SU-DHL-6 (cell line): ENCODE data around the gene CINP.

Experiments
- H2AFZ ChIP-seq: fragments of 200-600 bp; sonication (generic); 2 replicates; pipeline ENCODE4 v1.6.1; 2014; ENCODE audit warnings: low read depth, mild to moderate bottlenecking, moderate library complexity, mixed read lengths, antibody characterized with exemption, low read length; ENCODE audit not compliant: severe bottlenecking
- H3F3A ChIP-seq: fragments of 200-600 bp; shearing (Covaris generic); 2 replicates; pipeline ENCODE4 v1.6.0; 2016; ENCODE audit warnings: antibody characterized with exemption, mild to moderate bottlenecking; ENCODE audit not compliant: insufficient read depth
- H3K27ac ChIP-seq: fragments of 200-600 bp; sonication (generic); 2 replicates; pipeline ENCODE4 v1.5.1; 2016; ENCODE audit warnings: low read depth, mild to moderate bottlenecking, low read length, moderate library complexity, mixed read lengths
- H3K27me3 ChIP-seq: fragments of 200-600 bp; sonication (generic), shearing (Covaris generic); 2 replicates; pipeline ENCODE4 v1.6.0; 2014; ENCODE audit warnings: mild to moderate bottlenecking, low read length
- H3K36me3 ChIP-seq: fragments of 200-600 bp; sonication (generic); 2 replicates; pipeline ENCODE4 v1.6.1; 2014; ENCODE audit warnings: mild to moderate bottlenecking, low read length, mixed read lengths
- H3K4me2 ChIP-seq: fragments of 300-600, 200-600 bp; shearing (Covaris generic), sonication (generic); 2 replicates; pipeline ENCODE4 v1.6.0; 2014; ENCODE audit warnings: low read length, low read depth, mild to moderate bottlenecking; ENCODE audit not compliant: poor library complexity, severe bottlenecking
- H3K4me3 ChIP-seq: fragments of 200-600 bp; sonication (generic); 2 replicates; pipeline ENCODE4 v1.5.1; 2014; ENCODE audit warnings: antibody characterized with exemption, low read length, mild to moderate bottlenecking, mixed read lengths; ENCODE audit not compliant: insufficient read depth, poor library complexity, severe bottlenecking
- H3K79me2 ChIP-seq: fragments of 200-600 bp; sonication (generic); 2 replicates; pipeline ENCODE4 v1.6.1; 2014; ENCODE audit warnings: mild to moderate bottlenecking, low read length, moderate library complexity; ENCODE audit not compliant: insufficient read depth
- H3K9ac ChIP-seq: fragments of 200-600 bp; sonication (generic); 2 replicates; pipeline ENCODE4 v1.7.0; 2014; ENCODE audit warnings: mild to moderate bottlenecking, low read length
- H3K9me2 ChIP-seq: fragments of 200-600 bp; sonication (generic); replicated peaks from 2 replicates; pipeline ENCODE4 v1.6.1; 2014; ENCODE audit warnings: low read length; ENCODE audit not compliant: insufficient read depth
- H3K9me3 ChIP-seq: fragments of 200-600 bp; sonication (generic); 2 replicates; pipeline ENCODE4 v1.6.1; 2014; ENCODE audit warnings: low read length, mixed read lengths; ENCODE audit not compliant: insufficient read depth
- H4K20me1 ChIP-seq: fragments of 200-600 bp; sonication (generic); 2 replicates; pipeline ENCODE4 v1.6.1; 2014; ENCODE audit warnings: low read depth, mild to moderate bottlenecking, antibody characterized with exemption, low read length, moderate library complexity, mixed read lengths
- EZH2phosphoT487 ChIP-seq: fragments of 200-600 bp; sonication (generic), shearing (Covaris generic); conservative IDR thresholded peaks from 2 replicates; pipeline ENCODE4 v1.6.1; 2018; ENCODE audit warnings: mild to moderate bottlenecking, antibody characterized with exemption, low read length, moderate library complexity, mixed read lengths
- TF ChIP-seq, protein P1 (sequence below): fragments of 200-600 bp; sonication (generic); IDR thresholded peaks from one replicate; pipeline ENCODE4 v1.5.1; 2017; ENCODE audit warnings: antibody characterized with exemption, mild to moderate bottlenecking, low read length, moderate library complexity; ENCODE audit not compliant: insufficient read depth, poor library complexity, severe bottlenecking

Gene CINP

DNA sequence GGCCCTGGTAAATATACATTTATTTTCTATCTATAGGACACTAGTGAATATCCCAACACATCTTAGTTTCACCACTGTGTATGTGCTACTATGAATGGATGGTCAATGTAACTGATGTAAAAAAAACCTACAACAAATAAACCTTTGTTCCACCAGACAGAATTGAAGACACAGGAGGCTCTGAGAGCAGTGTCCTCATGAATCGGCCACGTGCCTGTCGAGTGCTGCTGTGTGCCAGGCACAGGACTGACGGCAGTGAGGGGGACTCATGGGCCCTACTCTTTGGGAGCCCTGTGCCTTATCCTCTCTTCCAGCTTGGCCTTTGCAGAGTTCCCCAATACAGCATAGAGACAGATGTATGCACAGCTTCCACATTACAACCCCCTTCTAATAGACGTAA, 18.2 kb downstream of the CINP start:
- no peak overlapping the region for H3K4me3 ChIP-seq
- H3K27me3 ChIP-seq: no peaks in the 10 kb centered on the region
- H3K9ac ChIP-seq: no peak overlapping the region
- no peaks in the 10 kb centered on the region for H3K79me2 ChIP-seq
- no peak overlapping the region for H2AFZ ChIP-seq
- H3F3A ChIP-seq: no peaks in the 10 kb centered on the region
- no peak overlapping the region for H3K27ac ChIP-seq
- TF ChIP-seq, protein P1, sequence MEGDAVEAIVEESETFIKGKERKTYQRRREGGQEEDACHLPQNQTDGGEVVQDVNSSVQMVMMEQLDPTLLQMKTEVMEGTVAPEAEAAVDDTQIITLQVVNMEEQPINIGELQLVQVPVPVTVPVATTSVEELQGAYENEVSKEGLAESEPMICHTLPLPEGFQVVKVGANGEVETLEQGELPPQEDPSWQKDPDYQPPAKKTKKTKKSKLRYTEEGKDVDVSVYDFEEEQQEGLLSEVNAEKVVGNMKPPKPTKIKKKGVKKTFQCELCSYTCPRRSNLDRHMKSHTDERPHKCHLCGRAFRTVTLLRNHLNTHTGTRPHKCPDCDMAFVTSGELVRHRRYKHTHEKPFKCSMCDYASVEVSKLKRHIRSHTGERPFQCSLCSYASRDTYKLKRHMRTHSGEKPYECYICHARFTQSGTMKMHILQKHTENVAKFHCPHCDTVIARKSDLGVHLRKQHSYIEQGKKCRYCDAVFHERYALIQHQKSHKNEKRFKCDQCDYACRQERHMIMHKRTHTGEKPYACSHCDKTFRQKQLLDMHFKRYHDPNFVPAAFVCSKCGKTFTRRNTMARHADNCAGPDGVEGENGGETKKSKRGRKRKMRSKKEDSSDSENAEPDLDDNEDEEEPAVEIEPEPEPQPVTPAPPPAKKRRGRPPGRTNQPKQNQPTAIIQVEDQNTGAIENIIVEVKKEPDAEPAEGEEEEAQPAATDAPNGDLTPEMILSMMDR: no peak
- no peak for TF ChIP-seq EZH2phosphoT487
- H3K36me3 ChIP-seq: no peaks in the 10 kb centered on the region
- no peak overlapping the region for H3K4me2 ChIP-seq
- no peaks in the 10 kb centered on the region for H3K9me3 ChIP-seq
- H3K9me2 ChIP-seq: no peaks in the 10 kb centered on the region
- H4K20me1 ChIP-seq: no peaks in the 10 kb centered on the region

DNA sequence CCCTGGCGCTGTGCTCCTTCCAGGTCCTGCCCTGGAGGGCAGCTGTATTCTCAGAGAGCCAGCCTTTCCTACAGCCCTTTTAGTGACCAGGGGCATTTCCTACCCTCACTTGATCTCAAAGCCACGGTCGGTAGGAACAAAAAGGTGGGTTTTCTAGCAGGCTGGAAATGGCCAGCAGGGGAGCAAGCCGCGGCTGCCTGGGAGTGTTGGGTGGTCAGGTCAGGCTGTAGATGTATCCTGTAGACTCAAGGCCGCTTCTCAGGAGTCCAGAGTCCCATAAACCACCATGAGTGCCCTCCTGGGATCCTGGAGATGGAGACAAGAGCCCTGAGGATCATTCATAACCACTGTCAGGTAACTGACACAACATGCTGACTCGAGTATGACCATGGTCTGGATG, 18.6 kb downstream of the CINP start:
- H3K36me3 ChIP-seq: no peaks in the 10 kb centered on the region
- no peak overlapping the region for H3K27ac ChIP-seq
- no peaks in the 10 kb centered on the region for H3K27me3 ChIP-seq
- H4K20me1 ChIP-seq: no peaks in the 10 kb centered on the region
- H3K4me3 ChIP-seq: no peak overlapping the region
- no peaks in the 10 kb centered on the region for H3K9me3 ChIP-seq
- no peaks in the 10 kb centered on the region for H3K79me2 ChIP-seq
- no peak overlapping the region for H3K9ac ChIP-seq
- H3K4me2 ChIP-seq: no peak overlapping the region
- H3F3A ChIP-seq: no peaks in the 10 kb centered on the region
- no peak overlapping the region for H2AFZ ChIP-seq
- H3K9me2 ChIP-seq: no peaks in the 10 kb centered on the region
- no peak for TF ChIP-seq EZH2phosphoT487
- TF ChIP-seq, protein P1: no peak

DNA sequence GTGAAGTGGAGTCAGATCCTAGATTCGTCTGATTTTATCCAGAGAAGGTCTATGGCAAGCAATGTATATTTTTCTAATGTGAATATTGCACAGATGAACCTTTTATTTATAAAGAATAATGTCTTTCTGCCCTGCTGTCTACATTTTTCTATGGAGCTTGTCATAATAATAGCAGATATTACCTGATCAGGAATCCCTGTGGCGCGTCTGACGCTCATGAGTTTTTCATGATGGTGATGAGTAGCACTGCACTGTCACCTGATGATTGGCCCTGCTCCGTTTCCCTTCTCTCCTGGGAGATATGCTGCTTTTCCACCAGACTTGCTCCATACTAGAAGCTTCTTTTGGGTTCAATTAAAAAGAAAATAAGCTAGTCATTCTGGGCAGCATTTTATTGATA, 20.5 kb downstream of the CINP start:
- H3K4me3 ChIP-seq: no peak overlapping the region

More for the DNA sequence above, 20.5 kb downstream of the CINP start:
- Histone ChIP-seq H3K9me2 (no peaks in the 10 kb centered on the region), H2AFZ (no peak overlapping the region), H3K4me2 (no peak overlapping the region), H3K27me3 (no peaks in the 10 kb centered on the region), H3K27ac (no peak overlapping the region), H3K9me3 (no peaks in the 10 kb centered on the region), H3K9ac (no peak overlapping the region), H4K20me1 (no peaks in the 10 kb centered on the region), H3F3A (no peaks in the 10 kb centered on the region), H3K79me2 (no peaks in the 10 kb centered on the region), H3K36me3 (no peaks in the 10 kb centered on the region)
- TF ChIP-seq, protein P1: no peak
- TF ChIP-seq EZH2phosphoT487: no peak
